GM13977 (cell line): ENCODE measurements around the gene SRRT.

Source experiments
- DNase-seq: peaks from one replicate; pipeline ENCODE4 v3.0.0; 2012; ENCODE audit warnings: low spot score
- in situ Hi-C: fragments of 300-500 bp; cut with MboI; formaldehyde crosslinking; loops from one replicate; pipeline ENCODE4 v1.12.0; 2022; ENCODE audit warnings: low sequenced_read_pairs, low pct_unique_long_range_greater_than_20kb, mixed read lengths, inconsistent platforms; ENCODE audit not compliant: unreplicated experiment
- TF ChIP-seq, protein P1 (sequence below): IDR thresholded peaks from 2 replicates; pipeline ENCODE4 v1.5.1; 2012; ENCODE audit warnings: mild to moderate bottlenecking, control low read depth; ENCODE audit not compliant: insufficient read depth; ENCODE audit errors: extremely low read depth, missing control alignments

SRRT gene

DNA sequence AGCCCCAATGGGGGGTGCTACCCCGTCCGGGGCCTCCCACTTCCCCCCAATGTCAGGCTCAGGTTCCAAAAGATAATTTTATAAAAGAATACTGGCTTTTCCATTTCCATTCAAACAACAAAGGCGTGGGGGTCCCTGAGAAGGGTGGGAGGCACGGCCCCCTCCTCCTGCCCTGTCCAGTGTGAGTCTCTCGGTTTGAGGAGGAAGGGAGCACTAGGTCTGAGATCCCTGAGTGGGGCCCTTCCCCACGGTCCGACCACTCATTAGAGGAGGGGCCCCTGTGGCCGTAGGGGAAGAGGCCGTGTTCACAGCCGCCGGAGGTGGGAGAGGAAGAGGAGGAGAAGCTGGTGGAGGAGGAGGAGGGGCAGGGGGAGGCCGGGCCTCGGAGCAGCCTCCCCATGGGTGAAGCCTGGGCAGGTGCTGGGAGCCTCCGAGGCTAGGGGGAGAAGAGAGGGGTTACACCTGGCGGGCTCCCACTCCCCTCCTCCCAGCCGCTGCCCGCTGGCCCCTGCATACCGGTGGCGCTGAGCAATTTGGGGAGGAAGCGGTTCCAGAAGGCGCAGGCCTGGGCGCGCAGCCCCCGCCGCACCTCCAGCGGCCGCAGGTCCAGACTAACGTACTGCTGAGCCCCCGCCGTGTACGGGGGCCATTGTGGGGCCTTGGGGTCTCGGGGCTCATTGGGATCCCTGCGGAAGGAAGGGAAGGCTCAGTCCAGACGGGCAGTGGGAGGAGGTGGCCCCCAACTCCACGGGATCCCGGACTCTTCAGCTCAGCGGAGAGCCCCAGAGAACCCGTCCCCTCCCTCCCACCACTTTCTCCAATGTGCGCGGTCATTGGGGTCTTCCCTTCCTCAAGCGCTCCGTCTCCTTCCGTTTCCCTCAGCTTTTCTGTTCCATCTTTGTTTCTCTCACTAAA lies 16.0 kb downstream of the SRRT start:
- peak; percentile 52 for DNase-seq
- TF ChIP-seq, protein P1, sequence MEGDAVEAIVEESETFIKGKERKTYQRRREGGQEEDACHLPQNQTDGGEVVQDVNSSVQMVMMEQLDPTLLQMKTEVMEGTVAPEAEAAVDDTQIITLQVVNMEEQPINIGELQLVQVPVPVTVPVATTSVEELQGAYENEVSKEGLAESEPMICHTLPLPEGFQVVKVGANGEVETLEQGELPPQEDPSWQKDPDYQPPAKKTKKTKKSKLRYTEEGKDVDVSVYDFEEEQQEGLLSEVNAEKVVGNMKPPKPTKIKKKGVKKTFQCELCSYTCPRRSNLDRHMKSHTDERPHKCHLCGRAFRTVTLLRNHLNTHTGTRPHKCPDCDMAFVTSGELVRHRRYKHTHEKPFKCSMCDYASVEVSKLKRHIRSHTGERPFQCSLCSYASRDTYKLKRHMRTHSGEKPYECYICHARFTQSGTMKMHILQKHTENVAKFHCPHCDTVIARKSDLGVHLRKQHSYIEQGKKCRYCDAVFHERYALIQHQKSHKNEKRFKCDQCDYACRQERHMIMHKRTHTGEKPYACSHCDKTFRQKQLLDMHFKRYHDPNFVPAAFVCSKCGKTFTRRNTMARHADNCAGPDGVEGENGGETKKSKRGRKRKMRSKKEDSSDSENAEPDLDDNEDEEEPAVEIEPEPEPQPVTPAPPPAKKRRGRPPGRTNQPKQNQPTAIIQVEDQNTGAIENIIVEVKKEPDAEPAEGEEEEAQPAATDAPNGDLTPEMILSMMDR, result no peak
- in situ Hi-C loops, result loop anchor here (5.0 to 10.0 kb wide), 2 partner anchors 166 to 194 kb away; partner anchors contain the start of gene TRIM56

- TF ChIP-seq, protein P1, result no peak
- no peak for DNase-seq
- in situ Hi-C loops, result loop anchor here (5.0 to 10.0 kb wide), 2 partner anchors 166 to 193 kb away; partner anchors contain the start of gene TRIM56
Measured at GRCh38 chr7:100891568-100892247, 16.8 kb downstream of the SRRT start.

- in situ Hi-C loops, result loop anchor here (5.0 to 10.0 kb wide), 2 partner anchors 165 to 192 kb away; partner anchors contain the start of gene TRIM56
- no peak for DNase-seq
- TF ChIP-seq, protein P1, result no peak
Measured at GRCh38 chr7:100892364-100893317, 17.7 kb downstream of the SRRT start.

DNA sequence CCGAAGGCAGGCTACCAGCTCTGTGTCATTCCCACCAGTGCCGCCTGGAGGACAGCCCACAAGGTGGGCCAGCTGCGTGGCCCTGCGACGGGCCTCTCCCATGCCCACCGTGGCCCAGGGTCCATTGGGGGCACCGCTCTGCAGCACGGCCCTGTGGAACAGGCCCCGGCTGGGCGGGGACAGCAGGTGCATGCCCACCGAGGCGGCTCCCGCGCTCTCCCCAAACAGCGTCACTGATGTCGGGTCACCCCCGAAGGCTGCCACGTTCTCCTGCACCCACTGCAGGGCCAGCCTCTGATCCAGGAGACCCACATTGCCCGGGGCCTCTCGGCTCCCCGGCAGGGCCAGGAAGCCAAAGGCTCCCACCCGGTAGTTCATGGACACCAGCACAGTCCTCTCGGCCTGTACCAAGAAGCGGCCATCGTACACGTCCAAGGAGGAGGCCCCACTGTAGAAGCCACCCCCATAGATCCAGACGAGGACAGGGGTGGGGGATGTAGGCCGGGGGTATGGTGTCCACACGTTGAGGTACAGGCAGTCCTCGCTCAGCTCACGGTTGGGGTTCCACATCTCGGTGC lies 18.5 kb downstream of the SRRT start:
- TF ChIP-seq, protein P1, result no peak
- in situ Hi-C loops, result loop anchor here (5.0 to 10.0 kb wide), 2 partner anchors 164 to 191 kb away; partner anchors contain the start of gene TRIM56
- no peak for DNase-seq

DNA sequence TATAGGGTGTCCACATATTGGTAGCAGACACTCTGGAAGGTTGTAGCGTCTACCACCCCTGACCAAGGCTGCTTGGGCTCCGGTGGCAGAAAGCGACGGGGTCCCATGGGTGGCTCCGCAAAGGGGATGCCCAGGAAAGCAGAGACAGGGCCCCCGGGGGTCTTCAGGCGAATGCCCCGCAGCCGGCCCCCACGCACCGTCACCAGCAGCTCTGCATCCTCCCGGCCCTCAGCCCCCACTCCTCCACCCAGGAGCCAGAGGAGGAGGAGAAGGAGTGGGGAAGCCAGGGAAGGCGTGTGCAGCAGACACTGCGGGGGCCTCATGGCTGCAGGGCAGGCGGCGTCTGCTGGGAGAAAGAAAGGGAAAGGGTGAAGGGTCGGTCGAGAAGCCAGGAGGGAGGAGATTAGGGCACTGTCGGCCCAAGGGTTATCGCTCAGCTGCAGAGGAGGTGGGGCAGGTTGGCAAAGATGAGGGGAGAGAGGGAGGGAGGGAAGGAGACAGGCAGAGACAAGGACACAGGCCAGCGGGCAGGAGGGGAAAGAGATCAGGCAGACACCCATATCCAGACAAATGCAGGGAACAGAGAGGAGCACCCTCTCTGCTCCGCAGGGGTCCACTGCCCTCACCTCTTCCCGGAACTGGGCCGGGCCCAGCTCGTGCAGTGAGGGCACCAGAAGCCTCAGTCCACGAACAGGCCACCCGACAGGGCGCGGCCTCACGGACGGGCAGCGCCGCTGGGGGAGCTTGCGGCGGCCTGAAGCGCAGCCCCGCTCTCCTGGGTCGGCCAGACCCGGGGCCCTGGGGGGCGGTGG lies 19.2 kb downstream of the SRRT start:
- in situ Hi-C loops, result loop anchor here (5.0 to 10.0 kb wide), 2 partner anchors 163 to 191 kb away; partner anchors contain the start of gene TRIM56
- DNase-seq, result peak; percentile 17
- TF ChIP-seq, protein P1, result no peak
